WTC11 (cell line): ENCODE measurements around the gene SIGLEC10. TPM values are rescaled to one million over a fixed set of nuclear protein-coding genes. Genes with fewer than 3 reads are reported as not detected.
A peak's percentile ranks its signal among the peaks of the same experiment; 100 is the strongest.

Experiments
- ATAC-seq: fragments of 200-7000 bp; cut with Tn5 transposase; 2 replicates; pipeline ENCODE4 v1.10.0; 2021; ENCODE audit warnings: mild to moderate bottlenecking, moderate library complexity
- CTCF ChIA-PET: fragments of 300-600 bp; sonication (Branson Sonifier 250); formaldehyde crosslinking; loops from one replicate; lab custom pipeline; 2021; ENCODE audit warnings: antibody characterized with exemption; lab: Charles Lee
- POLR2A ChIA-PET: fragments of 350-600 bp; sonication (Branson Sonifier 250); formaldehyde crosslinking; loops from one replicate; lab custom pipeline; 2021; ENCODE audit warnings: antibody characterized with exemption; lab: Charles Lee
- DNase-seq: peaks from one replicate; pipeline ENCODE4 v3.0.0; 2021; ENCODE audit warnings: low spot score
- H3K27ac Mint-ChIP-seq: 2 replicates; pipeline ENCODE4 v1.8.0; 2021; ENCODE audit warnings: mixed read lengths
- H3K27me3 Mint-ChIP-seq: 2 replicates; pipeline ENCODE4 v1.8.0; 2021; ENCODE audit warnings: low read depth, mild to moderate bottlenecking, moderate library complexity, mixed read lengths
- H3K36me3 Mint-ChIP-seq: 2 replicates; pipeline ENCODE4 v1.8.0; 2021; ENCODE audit warnings: mixed read lengths
- H3K4me1 Mint-ChIP-seq: 2 replicates; pipeline ENCODE4 v1.8.0; 2022; ENCODE audit warnings: mixed read lengths
- H3K4me3 Mint-ChIP-seq: 2 replicates; pipeline ENCODE4 v1.8.0; 2021; ENCODE audit warnings: mild to moderate bottlenecking, moderate library complexity, mixed read lengths
- H3K9me3 Mint-ChIP-seq: 2 replicates; pipeline ENCODE4 v1.8.0; 2021; ENCODE audit warnings: mixed read lengths
- ARID4B ChIP-seq: sonication (generic); formaldehyde crosslinking; IDR thresholded peaks from 2 replicates; pipeline ENCODE4 v1.8.0; 2023; ENCODE audit warnings: missing genetic modification reagents, mild to moderate bottlenecking, borderline replicate concordance
- MAX ChIP-seq: sonication (generic); formaldehyde crosslinking; IDR thresholded peaks from 2 replicates; pipeline ENCODE4 v1.8.0; 2022; ENCODE audit warnings: mild to moderate bottlenecking, missing genetic modification reagents
- PREB ChIP-seq: sonication (generic); formaldehyde crosslinking; IDR thresholded peaks from 2 replicates; pipeline ENCODE4 v1.8.1; 2022; ENCODE audit warnings: mild to moderate bottlenecking, missing genetic modification reagents, moderate library complexity, borderline replicate concordance
- RORB ChIP-seq: fragments of 250-450 bp; sonication (Bioruptor Pico); IDR thresholded peaks from 2 replicates; pipeline ENCODE4 v1.9.0; 2021; ENCODE audit warnings: mild to moderate bottlenecking
- STAT6 ChIP-seq: sonication (generic); formaldehyde crosslinking; conservative IDR thresholded peaks from 2 replicates; pipeline ENCODE4 v1.8.1; 2023; ENCODE audit warnings: mild to moderate bottlenecking, low read depth, missing genetic modification reagents, moderate library complexity
- USF1 ChIP-seq: sonication (generic); formaldehyde crosslinking; IDR thresholded peaks from 2 replicates; pipeline ENCODE4 v1.8.0; 2022; ENCODE audit warnings: mild to moderate bottlenecking, missing genetic modification reagents
- USF2 ChIP-seq: sonication (generic); formaldehyde crosslinking; IDR thresholded peaks from 2 replicates; pipeline ENCODE4 v1.8.1; 2023; ENCODE audit warnings: mild to moderate bottlenecking, missing genetic modification reagents, moderate library complexity
- ZNF138 ChIP-seq: sonication (generic); formaldehyde crosslinking; conservative IDR thresholded peaks from 2 replicates; pipeline ENCODE4 v1.8.1; 2022; ENCODE audit warnings: mild to moderate bottlenecking, moderate library complexity, missing genetic modification reagents
- ZNF416 ChIP-seq: fragments of 250-450 bp; sonication (Bioruptor Pico); IDR thresholded peaks from 2 replicates; pipeline ENCODE4 v1.9.0; 2021; ENCODE audit warnings: mild to moderate bottlenecking, inconsistent platforms
- ZNF425 ChIP-seq: fragments of 250-450 bp; sonication (Bioruptor Pico); conservative IDR thresholded peaks from 2 replicates; pipeline ENCODE4 v1.9.0; 2021; ENCODE audit warnings: mild to moderate bottlenecking
- total RNA-seq: library from RNA; stranded (reverse); gene quantifications from 3 replicates; pipeline ENCODE4 v1.2.3, GENCODE V29; 2021

SIGLEC10 gene
- total RNA-seq, 1 experiment from 2014 or later = not detected

GRCh38 chr19:51370230-51370629, 47.2 kb downstream of the SIGLEC10 start (continued):
- TF ChIP-seq ARID4B (CRISPR knock-in tag) = no peak

- no peak for DNase-seq
- TF ChIP-seq USF1 (no peak), STAT6 (CRISPR knock-in tag) (no peak), ZNF416 (CRISPR knock-in tag) (no peak), USF2 (CRISPR knock-in tag) (no peak), ZNF425 (CRISPR knock-in tag) (no peak), ZNF138 (CRISPR knock-in tag) (no peak), MAX (CRISPR knock-in tag) (no peak), RORB (no peak), PREB (CRISPR knock-in tag) (no peak)
- Mint-ChIP-seq H3K4me1 (peaks cover 25% of the 10 kb centered on the region), H3K4me3 (peak within 1 kb of the TSS; percentile 99), H3K27ac (peak within 1 kb of the TSS; percentile 36; the same call in 1 of the 2 replicates), H3K9me3 (no peaks in the 10 kb centered on the region), H3K27me3 (peaks cover 25% of the 10 kb centered on the region), H3K36me3 (no peaks in the 10 kb centered on the region)
- ChIA-PET POLR2A (interaction anchor here (0.9 to 1.7 kb wide), 6 partner anchors 14 to 320 kb away, joined by 4 to 13 read pairs (median 6); partner anchors contain the start of genes C19orf84 and LIM2), CTCF (interaction anchor here (1.0 to 3.7 kb wide), 12 partner anchors 22 to 409 kb away, joined by 3 to 25 read pairs (median 5); partner anchors contain the start of genes C19orf84, KLK10 and SIGLEC10)
- no peak for ATAC-seq
These were observed 48.8 kb downstream of the SIGLEC10 start, which contains the start of gene CLDND2 for GRCh38 chr19:51368366-51369282. Gene CLDND2 (minus strand): TSS chr19:51369003. CDS start chr19:51368577, 426 bp downstream.
